Right atrium auricular region (tissue), 2 donors: ENCODE measurements around the gene CCDC12. TPM values are rescaled to one million over a fixed set of nuclear protein-coding genes. Genes with fewer than 3 reads are reported as not detected.

Source experiments
- DNase-seq: peaks from one replicate; pipeline ENCODE4 v3.0.0-alpha.2; 2019; ENCODE audit warnings: low spot score
- H3K27ac ChIP-seq, 2 donors: fragments of 200-600 bp; sonication (generic); 1 replicate in 1 of 2; 2 replicates in 1 of 2; pipeline ENCODE4 v1.5.1; 2016 to 2019
- H3K27me3 ChIP-seq, 2 donors: fragments of 200-600 bp; sonication (generic); one replicate each; pipeline versions ENCODE4 v1.5.1 to v1.6.0; 2017 to 2019
- H3K36me3 ChIP-seq: fragments of 200-600 bp; sonication (generic); one replicate; pipeline ENCODE4 v1.5.1; 2016
- H3K4me1 ChIP-seq, 2 donors: fragments of 200-600 bp; sonication (generic); one replicate each; pipeline versions ENCODE4 v1.5.1 to v1.6.0; 2017 to 2019
- H3K4me3 ChIP-seq, 2 donors: fragments of 200-600 bp; sonication (generic); 1 replicate in 1 of 2; 2 replicates in 1 of 2; pipeline ENCODE4 v1.5.1; 2017 to 2019; ENCODE audit warnings: mild to moderate bottlenecking in 1 of 2, moderate library complexity in 1 of 2
- H3K9me3 ChIP-seq, 2 donors: fragments of 200-600 bp; sonication (generic); one replicate each; pipeline ENCODE4 v1.5.1; 2019
- total RNA-seq, 2 donors: library from RNA; depleted of rRNA; stranded (reverse); fragments of >200 nt; gene quantifications; one replicate each; pipeline ENCODE4 v1.1.0, GENCODE V29; 2016
- TF ChIP-seq, protein P1 (sequence below), 2 donors: fragments of 200-600 bp; sonication (generic); IDR thresholded peaks; one replicate each; pipeline ENCODE4 v1.5.1; 2019; ENCODE audit warnings: antibody characterized with exemption in 2 of 2

CCDC12 gene
- total RNA-seq, 2 donors from 2014 or later: 27.5 to 38.6 TPM

DNA sequence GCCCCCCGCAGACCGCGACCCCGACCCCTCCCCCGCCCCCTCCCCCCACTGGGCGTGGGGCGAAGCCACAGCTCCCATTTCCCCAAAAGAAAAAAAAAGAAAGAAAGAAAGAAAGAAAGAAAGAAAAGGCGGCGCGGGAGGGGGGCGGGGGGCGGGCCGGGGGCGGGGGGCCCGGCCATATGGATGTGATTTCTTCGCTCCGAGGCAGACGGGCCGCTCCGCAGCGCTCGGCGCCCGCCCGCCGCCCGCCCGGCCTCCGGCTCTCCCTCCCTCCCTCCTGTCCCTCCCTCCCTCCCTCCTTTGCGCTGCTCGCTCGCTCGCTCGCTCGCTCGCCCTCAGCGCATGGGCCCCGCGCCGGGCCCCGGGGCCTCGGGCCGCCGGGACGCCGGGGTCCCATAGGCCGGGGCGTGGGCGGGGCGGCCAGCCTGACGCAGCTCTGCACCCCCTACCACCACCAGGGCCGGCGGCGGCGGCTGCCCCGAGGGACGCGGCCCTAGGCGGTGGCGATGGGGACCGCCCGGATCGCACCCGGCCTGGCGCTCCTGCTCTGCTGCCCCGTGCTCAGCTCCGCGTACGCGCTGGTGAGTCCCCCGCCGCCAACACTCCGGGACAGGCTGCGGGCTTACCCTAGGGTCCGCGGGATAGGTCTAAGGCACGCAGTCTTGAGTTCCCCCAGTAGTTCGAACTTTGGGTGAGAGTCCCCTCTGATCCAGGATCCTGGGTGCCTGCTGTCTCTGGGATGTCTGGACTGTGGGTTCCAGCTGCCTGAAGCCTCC, 93.3 kb downstream of the CCDC12 start:
- H3K27me3 ChIP-seq: peaks cover 0 to 16% of the 10 kb centered on the region in 2 donors
- DNase-seq: no peak
- H3K27ac ChIP-seq: peak overlapping the region; percentile 66 to 76
- H3K4me1 ChIP-seq: peaks cover 0 to 34% of the 10 kb centered on the region in 2 donors
- no peaks in the 10 kb centered on the region for H3K36me3 ChIP-seq
- H3K9me3 ChIP-seq: no peaks in the 10 kb centered on the region
- H3K4me3 ChIP-seq: peak overlapping the region; percentile 63 to 68
- TF ChIP-seq, protein P1, sequence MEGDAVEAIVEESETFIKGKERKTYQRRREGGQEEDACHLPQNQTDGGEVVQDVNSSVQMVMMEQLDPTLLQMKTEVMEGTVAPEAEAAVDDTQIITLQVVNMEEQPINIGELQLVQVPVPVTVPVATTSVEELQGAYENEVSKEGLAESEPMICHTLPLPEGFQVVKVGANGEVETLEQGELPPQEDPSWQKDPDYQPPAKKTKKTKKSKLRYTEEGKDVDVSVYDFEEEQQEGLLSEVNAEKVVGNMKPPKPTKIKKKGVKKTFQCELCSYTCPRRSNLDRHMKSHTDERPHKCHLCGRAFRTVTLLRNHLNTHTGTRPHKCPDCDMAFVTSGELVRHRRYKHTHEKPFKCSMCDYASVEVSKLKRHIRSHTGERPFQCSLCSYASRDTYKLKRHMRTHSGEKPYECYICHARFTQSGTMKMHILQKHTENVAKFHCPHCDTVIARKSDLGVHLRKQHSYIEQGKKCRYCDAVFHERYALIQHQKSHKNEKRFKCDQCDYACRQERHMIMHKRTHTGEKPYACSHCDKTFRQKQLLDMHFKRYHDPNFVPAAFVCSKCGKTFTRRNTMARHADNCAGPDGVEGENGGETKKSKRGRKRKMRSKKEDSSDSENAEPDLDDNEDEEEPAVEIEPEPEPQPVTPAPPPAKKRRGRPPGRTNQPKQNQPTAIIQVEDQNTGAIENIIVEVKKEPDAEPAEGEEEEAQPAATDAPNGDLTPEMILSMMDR (IDR thresholded peaks at IDR 0.05): no peak

GRCh38 chr3:46882377-46883053, 94.0 kb downstream of the CCDC12 start:
- Histone ChIP-seq H3K4me3 (peak overlapping the region; percentile 63 to 68), H3K27me3 (peaks cover 0 to 16% of the 10 kb centered on the region in 2 donors), H3K36me3 (no peaks in the 10 kb centered on the region), H3K27ac (peak overlapping the region; percentile 66 to 76), H3K9me3 (no peaks in the 10 kb centered on the region), H3K4me1 (peaks cover 0 to 34% of the 10 kb centered on the region in 2 donors)
- no peak for DNase-seq
- TF ChIP-seq, protein P1 (IDR thresholded peaks at IDR 0.05): no peak

DNA sequence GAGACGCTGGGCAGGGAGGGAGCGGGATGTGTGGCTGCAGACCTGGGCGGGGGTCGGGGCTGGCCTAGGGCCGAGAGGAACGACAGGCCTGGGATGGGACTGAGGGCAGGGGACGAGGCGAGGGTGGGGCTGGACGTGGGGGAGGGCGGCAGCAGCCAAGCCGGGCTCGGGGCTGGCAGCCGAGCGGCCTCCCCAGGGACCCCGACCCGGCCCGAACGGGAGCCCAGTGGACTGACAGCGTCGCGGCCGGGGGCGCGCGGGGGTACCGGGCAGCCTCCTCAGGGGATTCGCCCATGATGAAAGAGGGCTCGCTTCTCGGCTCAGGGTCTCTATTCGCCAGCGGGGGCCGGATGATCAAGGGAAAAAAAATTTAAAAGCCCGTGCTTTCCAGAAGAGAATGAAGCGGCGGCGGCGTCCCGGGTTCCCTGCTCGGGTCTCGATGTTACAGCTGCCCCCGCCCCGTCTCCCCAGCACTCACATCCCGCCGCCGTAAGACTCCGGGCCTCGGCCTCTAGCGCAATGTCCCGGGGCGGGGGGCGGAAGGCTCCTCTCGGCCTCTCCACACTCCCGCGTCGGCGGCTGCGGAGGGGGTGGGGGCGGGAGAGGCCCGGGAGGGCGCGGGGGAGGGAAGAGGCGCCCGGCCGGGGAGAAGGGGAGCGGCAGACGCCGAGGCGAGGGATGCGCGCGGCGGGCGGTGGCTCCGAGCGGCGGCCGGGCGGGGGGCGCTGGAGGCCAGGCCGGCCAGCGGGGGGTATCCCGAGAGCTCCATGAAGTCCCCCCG, 94.8 kb downstream of the CCDC12 start:
- no peak for DNase-seq
- TF ChIP-seq, protein P1 (IDR thresholded peaks at IDR 0.05): no peak
- Histone ChIP-seq H3K4me3 (peak overlapping the region; percentile 63 to 68), H3K36me3 (no peaks in the 10 kb centered on the region), H3K4me1 (peaks cover 0 to 34% of the 10 kb centered on the region in 2 donors), H3K9me3 (no peaks in the 10 kb centered on the region), H3K27me3 (peaks cover 0 to 16% of the 10 kb centered on the region in 2 donors), H3K27ac (peak overlapping the region; percentile 66 to 76)

GRCh38 chr3:46880884-46881595, 95.5 kb downstream of the CCDC12 start:
- H3K4me1 ChIP-seq: peaks cover 0 to 34% of the 10 kb centered on the region in 2 donors
- H3K4me3 ChIP-seq: peak overlapping the region; percentile 63 to 68
- TF ChIP-seq, protein P1 (IDR thresholded peaks at IDR 0.05): no peak
- H3K27ac ChIP-seq: peak overlapping the region; percentile 66 to 76
- H3K9me3 ChIP-seq: no peaks in the 10 kb centered on the region
- H3K36me3 ChIP-seq: no peaks in the 10 kb centered on the region
- DNase-seq: no peak
- peaks cover 0 to 16% of the 10 kb centered on the region in 2 donors for H3K27me3 ChIP-seq

DNA sequence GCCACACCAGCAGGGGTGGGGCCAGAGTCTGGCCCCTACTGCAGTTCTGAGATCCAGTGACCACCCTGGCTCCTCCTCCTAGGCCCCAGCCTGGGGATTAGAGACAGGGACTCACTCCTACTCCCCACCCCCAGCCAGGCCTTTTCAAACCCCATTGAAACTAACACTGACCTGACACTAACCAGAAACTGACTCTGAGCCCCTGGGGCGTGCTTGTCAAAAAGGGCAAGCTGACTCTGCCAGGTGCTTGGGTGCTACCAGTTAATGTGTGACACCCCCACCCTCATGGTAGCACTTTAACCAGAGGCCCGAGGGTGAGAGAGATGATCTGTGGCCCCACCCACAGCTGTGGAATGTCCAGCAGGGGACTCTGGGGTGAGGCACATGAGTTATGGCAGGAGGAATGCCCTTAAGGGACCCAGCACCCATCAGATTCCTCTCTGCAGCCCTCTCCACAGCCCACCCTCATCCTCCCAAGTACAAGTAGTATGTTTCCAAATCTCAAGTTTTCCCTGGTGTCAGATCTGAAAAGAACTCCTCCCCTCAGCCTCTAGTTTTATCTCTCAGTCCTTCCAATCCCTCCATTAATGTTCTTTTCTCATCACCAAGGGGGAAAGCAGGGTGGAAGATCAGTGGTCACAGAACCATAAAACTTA, 97.6 kb downstream of the CCDC12 start:
- TF ChIP-seq, protein P1 (IDR thresholded peaks at IDR 0.05): no peak
- H3K4me1 ChIP-seq: peaks cover 0 to 44% of the 10 kb centered on the region in 2 donors

More for the DNA sequence above, 97.6 kb downstream of the CCDC12 start:
- no peak for DNase-seq
- Histone ChIP-seq H3K27me3 (peaks cover 0 to 16% of the 10 kb centered on the region in 2 donors), H3K9me3 (no peaks in the 10 kb centered on the region), H3K36me3 (no peaks in the 10 kb centered on the region), H3K4me3 (no peak overlapping the region), H3K27ac (peak overlapping the region in 1 of 2 donors; percentile 6)
